ENCODE data around the gene CIZ1. TPM values are rescaled to one million over a fixed set of nuclear protein-coding genes. Genes with fewer than 3 reads are reported as not detected.
A peak's percentile ranks its signal among the peaks of the same experiment; 100 is the strongest.
"Not testable (repeated sequence)": the region's sequence is repeated elsewhere in the genome, so short reads cannot be mapped to it uniquely, and the experiment has no call there.

Gene CIZ1
- polyA plus RNA-seq, 1 experiment: 26.9 TPM

DNA sequence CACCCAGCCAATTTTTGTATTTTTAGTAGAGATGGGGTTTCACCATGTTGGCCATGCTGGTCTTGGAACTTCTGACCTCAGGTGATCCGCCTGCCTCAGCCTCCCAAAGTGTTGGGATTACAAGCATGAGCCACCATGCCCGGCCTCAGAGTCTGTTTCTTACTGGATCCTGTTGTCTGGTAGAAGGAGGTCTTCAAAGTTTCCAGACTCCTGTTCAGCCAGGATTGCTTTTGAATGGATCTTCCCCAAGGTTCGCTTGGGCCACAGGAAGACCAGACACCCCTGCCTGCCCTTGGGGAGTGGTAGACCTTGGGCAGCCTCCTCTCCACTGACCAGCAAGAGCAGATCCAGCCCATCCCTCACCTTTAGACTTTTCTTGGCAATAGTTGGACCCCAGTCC is 49.8 kb downstream of the CIZ1 start:
- CTCF ChIA-PET: interaction anchor here (0.7 kb wide), 1 partner anchor 25 kb away, joined by 4 read pairs; no protein-coding TSS in a partner anchor

DNA sequence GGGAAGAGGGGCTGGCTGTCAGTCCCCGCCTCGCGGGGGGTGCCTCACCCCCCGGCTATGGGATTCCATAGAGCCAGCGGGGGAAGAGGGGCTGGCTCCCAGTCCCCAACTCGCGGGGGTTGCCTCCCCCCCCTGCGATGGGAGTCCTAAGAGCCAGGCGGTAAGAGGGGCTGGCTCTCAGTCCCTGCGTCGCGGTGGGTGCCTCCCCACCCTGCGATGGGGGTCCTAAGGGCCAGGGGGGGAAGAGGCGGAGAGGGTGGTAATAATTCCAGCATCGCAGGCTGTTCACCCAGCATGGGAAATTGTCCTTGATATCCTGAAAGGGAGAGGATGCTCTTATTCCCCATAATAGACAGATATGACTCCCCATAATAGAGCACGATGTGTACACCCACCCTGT is 51.8 kb downstream of the CIZ1 start:
- CTCF ChIA-PET: no interaction called here
- TF ChIP-seq, protein P1, sequence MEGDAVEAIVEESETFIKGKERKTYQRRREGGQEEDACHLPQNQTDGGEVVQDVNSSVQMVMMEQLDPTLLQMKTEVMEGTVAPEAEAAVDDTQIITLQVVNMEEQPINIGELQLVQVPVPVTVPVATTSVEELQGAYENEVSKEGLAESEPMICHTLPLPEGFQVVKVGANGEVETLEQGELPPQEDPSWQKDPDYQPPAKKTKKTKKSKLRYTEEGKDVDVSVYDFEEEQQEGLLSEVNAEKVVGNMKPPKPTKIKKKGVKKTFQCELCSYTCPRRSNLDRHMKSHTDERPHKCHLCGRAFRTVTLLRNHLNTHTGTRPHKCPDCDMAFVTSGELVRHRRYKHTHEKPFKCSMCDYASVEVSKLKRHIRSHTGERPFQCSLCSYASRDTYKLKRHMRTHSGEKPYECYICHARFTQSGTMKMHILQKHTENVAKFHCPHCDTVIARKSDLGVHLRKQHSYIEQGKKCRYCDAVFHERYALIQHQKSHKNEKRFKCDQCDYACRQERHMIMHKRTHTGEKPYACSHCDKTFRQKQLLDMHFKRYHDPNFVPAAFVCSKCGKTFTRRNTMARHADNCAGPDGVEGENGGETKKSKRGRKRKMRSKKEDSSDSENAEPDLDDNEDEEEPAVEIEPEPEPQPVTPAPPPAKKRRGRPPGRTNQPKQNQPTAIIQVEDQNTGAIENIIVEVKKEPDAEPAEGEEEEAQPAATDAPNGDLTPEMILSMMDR (IDR thresholded peaks at IDR 0.05; ENCODE audit: low read depth, low read length): no peak
- no peaks in the 10 kb centered on the region; the same call in 1 of the 2 replicates for H3K9me3 ChIP-seq (ENCODE audit: control insufficient read depth, insufficient read depth, low read length)
- H3K4me3 ChIP-seq (ENCODE audit: low read depth, low read length): no peak overlapping the region
- no peak overlapping the region for H3K27ac ChIP-seq (ENCODE audit: low read depth, low read length)
- DNase-seq (ENCODE audit: low read depth, low spot score): no peak
- POLR2A ChIA-PET: no interaction called here
- peaks cover 13% of the 10 kb centered on the region for H3K27me3 ChIP-seq (ENCODE audit: control insufficient read depth, insufficient read depth, low read length)

More for the DNA sequence above, 49.8 kb downstream of the CIZ1 start:
- peaks cover 16% of the 10 kb centered on the region for H3K27me3 ChIP-seq (ENCODE audit: control insufficient read depth, insufficient read depth, low read length)
- POLR2A ChIA-PET: no interaction called here
- DNase-seq (ENCODE audit: low read depth, low spot score): no peak
- no peak overlapping the region for H3K4me3 ChIP-seq (ENCODE audit: low read depth, low read length)
- TF ChIP-seq, protein P1 (IDR thresholded peaks at IDR 0.05; ENCODE audit: low read depth, low read length): no peak
- H3K9me3 ChIP-seq (ENCODE audit: control insufficient read depth, insufficient read depth, low read length): no peaks in the 10 kb centered on the region; the same call in 1 of the 2 replicates
- no peak overlapping the region for H3K27ac ChIP-seq (ENCODE audit: low read depth, low read length)

DNA sequence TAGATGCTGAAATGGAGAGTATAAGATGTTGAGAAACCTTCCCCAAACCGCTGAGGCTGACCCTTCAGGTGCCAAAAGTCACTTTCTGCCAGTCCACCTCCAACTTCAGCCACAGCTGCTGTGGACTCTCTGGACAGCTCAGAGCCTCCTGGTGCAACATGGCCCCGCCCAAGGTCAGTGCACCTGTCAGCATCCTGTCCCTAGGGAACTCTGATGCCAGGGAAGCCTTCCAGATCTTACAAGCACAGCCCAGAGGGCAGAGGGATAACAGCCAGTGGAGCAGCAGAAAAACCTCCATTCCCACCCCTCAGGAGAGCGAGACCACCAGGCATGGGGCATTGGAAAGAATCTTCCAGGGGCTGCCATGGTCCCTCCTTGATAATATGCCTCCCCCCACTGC is 53.4 kb downstream of the CIZ1 start:
- H3K27me3 ChIP-seq (ENCODE audit: control insufficient read depth, insufficient read depth, low read length): peaks cover 14% of the 10 kb centered on the region
- H3K27ac ChIP-seq (ENCODE audit: low read depth, low read length): no peak overlapping the region
- TF ChIP-seq, protein P1 (IDR thresholded peaks at IDR 0.05; ENCODE audit: low read depth, low read length): no peak
- H3K9me3 ChIP-seq (ENCODE audit: control insufficient read depth, insufficient read depth, low read length): no peaks in the 10 kb centered on the region
- POLR2A ChIA-PET: no interaction called here
- CTCF ChIA-PET: interaction anchor here (1.4 kb wide), 1 partner anchor 10 kb away, joined by 7 read pairs; no protein-coding TSS in a partner anchor
- no peak for DNase-seq (ENCODE audit: low read depth, low spot score)
- H3K4me3 ChIP-seq (ENCODE audit: low read depth, low read length): no peak overlapping the region

DNA sequence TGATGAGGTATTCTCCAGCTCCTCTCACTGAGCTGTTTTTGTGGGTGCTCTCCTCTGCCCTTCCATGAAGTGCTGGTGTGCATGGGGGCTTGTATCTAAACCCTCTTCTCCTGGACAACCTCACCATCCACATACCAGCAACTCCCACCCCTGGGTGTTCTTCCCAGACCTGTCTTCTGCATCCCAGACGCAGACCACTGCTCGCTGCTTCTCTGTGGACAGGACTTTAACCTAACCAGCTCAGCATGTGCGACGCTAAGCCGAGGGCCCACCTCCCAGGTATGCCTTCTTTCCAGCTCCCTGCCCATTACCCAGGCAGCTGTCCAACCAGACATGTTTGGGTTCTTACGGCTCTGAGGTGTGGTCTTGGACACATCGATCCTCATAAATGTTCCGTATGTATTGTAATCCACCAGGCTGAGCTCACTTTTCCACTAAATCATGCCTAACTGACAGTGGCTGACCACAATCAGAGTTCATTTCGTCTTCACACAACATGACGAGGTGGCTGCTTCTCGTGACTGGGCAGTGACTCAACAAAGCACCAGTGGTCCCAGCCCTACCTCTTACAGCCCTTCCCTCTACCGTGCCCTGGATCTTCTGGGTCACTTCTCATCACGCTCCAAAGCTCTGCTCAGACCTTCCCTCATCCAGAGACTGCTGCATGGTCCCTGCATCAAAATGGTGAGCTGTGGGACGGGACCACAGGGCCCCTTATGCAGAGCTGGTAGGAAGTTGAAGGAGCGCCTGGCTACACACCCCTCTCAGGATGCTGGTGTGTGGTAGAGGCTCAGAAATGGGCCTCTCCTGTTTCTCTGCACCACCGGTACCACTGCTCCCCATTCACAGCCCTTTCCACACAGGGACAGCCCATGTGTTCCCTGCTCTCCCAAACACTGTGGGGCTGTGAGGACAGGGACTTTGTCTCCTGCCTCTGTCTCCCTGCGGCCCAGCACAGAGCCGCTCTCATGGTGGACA is 54.3 kb downstream of the CIZ1 start:
- Histone ChIP-seq H3K9me3 (ENCODE audit: control insufficient read depth, insufficient read depth, low read length) (no peaks in the 10 kb centered on the region), H3K27ac (ENCODE audit: low read depth, low read length) (no peak overlapping the region), H3K4me3 (ENCODE audit: low read depth, low read length) (no peak overlapping the region), H3K27me3 (ENCODE audit: control insufficient read depth, insufficient read depth, low read length) (peaks cover 14% of the 10 kb centered on the region)
- ChIA-PET POLR2A (no interaction called here), CTCF (interaction anchor here (0.7 to 1.4 kb wide), 2 partner anchors 9 to 20 kb away, joined by 3 to 7 read pairs; no protein-coding TSS in a partner anchor)
- DNase-seq (ENCODE audit: low read depth, low spot score): peak; percentile 15
- TF ChIP-seq, protein P1 (IDR thresholded peaks at IDR 0.05; ENCODE audit: low read depth, low read length): no peak

DNA sequence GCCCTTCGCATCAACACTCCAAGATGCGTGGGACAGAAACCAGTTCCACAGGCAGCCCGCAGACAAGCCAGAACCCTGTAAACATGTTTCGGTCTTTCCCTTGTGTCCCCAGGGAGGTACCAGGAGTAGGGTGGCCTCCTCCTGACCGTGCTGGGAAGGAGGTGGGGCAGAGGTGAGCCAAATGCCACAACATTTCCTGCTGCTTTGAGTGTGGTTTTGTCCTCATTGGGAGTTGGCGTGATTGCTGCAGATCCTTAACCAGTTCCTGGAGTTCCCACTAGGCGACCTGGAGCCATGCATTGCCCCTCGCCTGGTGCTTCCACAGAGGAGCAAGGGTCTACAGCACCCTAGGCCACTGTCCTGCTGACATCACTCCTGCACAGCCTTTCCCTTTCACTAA is 55.8 kb downstream of the CIZ1 start:
- H3K27me3 ChIP-seq (ENCODE audit: control insufficient read depth, insufficient read depth, low read length): peaks cover 18% of the 10 kb centered on the region
- CTCF ChIA-PET; H3K9me3 ChIP-seq (ENCODE audit: control insufficient read depth, insufficient read depth, low read length); POLR2A ChIA-PET; DNase-seq (ENCODE audit: low read depth, low spot score); H3K4me3 ChIP-seq (ENCODE audit: low read depth, low read length); H3K27ac ChIP-seq (ENCODE audit: low read depth, low read length): not testable (repeated sequence)

DNA sequence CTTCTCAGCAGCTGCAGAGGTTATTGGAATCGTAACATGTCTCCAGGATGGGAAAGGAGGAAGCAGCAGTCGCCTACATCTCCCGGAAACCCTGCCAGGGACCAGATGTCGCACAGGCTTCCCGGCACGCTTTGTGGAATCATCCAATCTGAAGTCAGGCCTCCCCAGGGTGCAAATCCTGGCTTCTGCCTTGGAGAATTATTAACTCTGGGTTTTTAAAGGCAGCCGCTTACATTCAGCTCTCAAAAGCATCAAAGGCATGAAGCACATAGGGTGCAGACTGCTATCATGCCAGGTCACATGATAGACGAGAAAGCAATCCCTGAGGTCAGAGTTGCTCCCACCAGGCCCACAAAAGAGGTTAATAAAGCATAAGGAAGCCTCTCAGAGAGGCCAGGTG is 59.2 kb downstream of the CIZ1 start:
- H3K9me3 ChIP-seq (ENCODE audit: control insufficient read depth, insufficient read depth, low read length); H3K27ac ChIP-seq (ENCODE audit: low read depth, low read length); DNase-seq (ENCODE audit: low read depth, low spot score); POLR2A ChIA-PET; H3K4me3 ChIP-seq (ENCODE audit: low read depth, low read length): not testable (repeated sequence)
- CTCF ChIA-PET: interaction anchor here (0.7 kb wide), 1 partner anchor 14 kb away, joined by 3 read pairs; no protein-coding TSS in a partner anchor
- H3K27me3 ChIP-seq (ENCODE audit: control insufficient read depth, insufficient read depth, low read length): peaks cover 11% of the 10 kb centered on the region

DNA sequence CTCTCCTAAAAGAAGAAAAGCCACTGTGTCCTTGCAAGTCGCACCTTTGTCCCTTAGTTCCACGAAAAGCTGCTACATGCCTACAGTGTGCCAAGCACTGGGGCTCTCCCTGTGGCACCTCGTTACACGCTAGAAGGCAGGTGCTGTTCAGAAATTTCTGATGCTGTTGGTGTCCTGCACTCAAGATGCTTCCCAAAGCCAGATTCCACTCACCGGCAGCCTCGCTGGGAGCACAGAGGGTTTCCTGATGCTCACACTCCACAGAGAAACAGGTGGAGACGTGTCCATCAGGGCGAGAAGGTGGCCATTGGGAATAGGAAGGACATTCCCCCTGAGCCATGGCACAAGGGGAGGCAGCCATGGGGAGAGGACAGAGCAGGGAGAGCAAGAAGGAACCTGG is 60.0 kb downstream of the CIZ1 start:
- H3K27ac ChIP-seq (ENCODE audit: low read depth, low read length); H3K9me3 ChIP-seq (ENCODE audit: control insufficient read depth, insufficient read depth, low read length); H3K4me3 ChIP-seq (ENCODE audit: low read depth, low read length); DNase-seq (ENCODE audit: low read depth, low spot score); POLR2A ChIA-PET: not testable (repeated sequence)
- CTCF ChIA-PET: interaction anchor here (0.7 kb wide), 1 partner anchor 14 kb away, joined by 3 read pairs; no protein-coding TSS in a partner anchor
- peaks cover 11% of the 10 kb centered on the region for H3K27me3 ChIP-seq (ENCODE audit: control insufficient read depth, insufficient read depth, low read length)

DNA sequence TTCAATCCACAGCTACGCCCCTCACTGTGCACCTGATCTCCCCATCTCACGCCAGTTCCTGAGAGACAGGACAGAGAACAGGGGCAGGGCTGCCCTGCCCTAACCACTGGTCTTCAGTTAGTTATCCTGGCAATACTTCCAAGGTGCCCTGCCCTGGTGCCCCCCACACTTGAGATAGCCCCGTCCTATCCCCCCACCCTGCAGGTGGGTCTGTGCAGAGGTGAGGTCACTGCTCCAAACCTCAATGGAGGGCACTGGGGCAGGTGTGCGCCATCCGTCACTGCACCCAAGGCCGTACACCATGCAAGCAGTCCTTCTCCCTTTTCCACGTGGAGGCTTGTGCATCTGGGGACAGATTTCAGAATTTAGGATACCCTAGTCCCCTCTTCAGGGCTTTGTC is 60.7 kb downstream of the CIZ1 start:
- H3K9me3 ChIP-seq (ENCODE audit: control insufficient read depth, insufficient read depth, low read length); H3K27ac ChIP-seq (ENCODE audit: low read depth, low read length); H3K4me3 ChIP-seq (ENCODE audit: low read depth, low read length); POLR2A ChIA-PET; DNase-seq (ENCODE audit: low read depth, low spot score): not testable (repeated sequence)
- CTCF ChIA-PET: interaction anchor here (1.2 kb wide), 1 partner anchor 13 kb away, joined by 7 read pairs; no protein-coding TSS in a partner anchor
- H3K27me3 ChIP-seq (ENCODE audit: control insufficient read depth, insufficient read depth, low read length): peaks cover 11% of the 10 kb centered on the region
